ENCODE measurements around the gene TAS2R46.
"Not testable (repeated sequence)": the region's sequence is repeated elsewhere in the genome, so short reads cannot be mapped to it uniquely, and the experiment has no call there.

The TAS2R46 gene
- 0.04 to 1.2 (median 0.43) reads per million in 18 experiments for total RNA-seq

- not testable (repeated sequence) for DNase-seq
Observed at GRCh38 chr12:11062194-11062593, at the start of gene TAS2R46. Gene TAS2R46, minus strand, starts transcription at chr12:11062294. Its CDS starts 0 bp downstream, at chr12:11062294.

GRCh38 chr12:11111213-11111612, 49.1 kb upstream of the TAS2R46 start:
- DNase-seq = not testable (repeated sequence)

- DNase-seq = no peak
Observed at GRCh38 chr12:11108862-11109261, 46.8 kb upstream of the TAS2R46 start.

- DNase-seq = no peak
Observed at GRCh38 chr12:11107719-11108118, 45.6 kb upstream of the TAS2R46 start.

- no peak for DNase-seq
Observed at GRCh38 chr12:11106288-11106687, 44.2 kb upstream of the TAS2R46 start.

GRCh38 chr12:11105546-11105945, 43.5 kb upstream of the TAS2R46 start:
- DNase-seq = no peak

GRCh38 chr12:11094910-11095309, 32.8 kb upstream of the TAS2R46 start:
- not testable (repeated sequence) for DNase-seq

GRCh38 chr12:11092128-11092527, 30.0 kb upstream of the TAS2R46 start, which contains the start of gene TAS2R43:
Gene TAS2R43, minus strand, starts transcription at chr12:11092313. Its CDS starts 84 bp downstream, at chr12:11092229.
- DNase-seq = no peak

- DNase-seq = no peak
Observed at GRCh38 chr12:11089246-11089645, 27.2 kb upstream of the TAS2R46 start.

- no peak for DNase-seq
Observed at GRCh38 chr12:11085419-11085818, 23.3 kb upstream of the TAS2R46 start.

- DNase-seq = no peak
Observed at GRCh38 chr12:11081987-11082386, 19.9 kb upstream of the TAS2R46 start.

GRCh38 chr12:11078246-11078645, 16.2 kb upstream of the TAS2R46 start:
- DNase-seq = no peak

- DNase-seq = no peak
Observed at GRCh38 chr12:11075642-11076041, 13.5 kb upstream of the TAS2R46 start.

- DNase-seq = no peak
Observed at GRCh38 chr12:11071414-11071813, 9.3 kb upstream of the TAS2R46 start.

- DNase-seq = no peak
Observed at GRCh38 chr12:11070999-11071398, 8.9 kb upstream of the TAS2R46 start.

GRCh38 chr12:11069854-11070365, 7.8 kb upstream of the TAS2R46 start:
- peak in 1 of 2 donors; percentile 15 for DNase-seq

- DNase-seq = no peak
Observed at GRCh38 chr12:11067514-11067913, 5.4 kb upstream of the TAS2R46 start.

- DNase-seq = no peak
Observed at GRCh38 chr12:11059784-11060183, 2.3 kb downstream of the TAS2R46 start.

- no peak for DNase-seq
Observed at GRCh38 chr12:11059041-11059440, 3.1 kb downstream of the TAS2R46 start.

GRCh38 chr12:11055306-11055705, 6.8 kb downstream of the TAS2R46 start:
- DNase-seq = no peak

GRCh38 chr12:11049806-11050531, 12.1 kb downstream of the TAS2R46 start:
- not testable (repeated sequence) for DNase-seq

- not testable (repeated sequence) for DNase-seq
Observed at GRCh38 chr12:11041366-11041765, 20.7 kb downstream of the TAS2R46 start.

- no peak for DNase-seq
Observed at GRCh38 chr12:11040162-11040561, 21.9 kb downstream of the TAS2R46 start.

- DNase-seq = no peak
Observed at GRCh38 chr12:11039171-11039570, 22.9 kb downstream of the TAS2R46 start.
